ENCODE measurements around the gene PDZD8.

The PDZD8 gene

GRCh38 chr10:117334066-117334465 is 41.2 kb downstream of the PDZD8 start:
- WGBS, 2 donors (ENCODE audit: extremely low coverage in 2 of 2, insufficient read length in 2 of 2, insufficient replicate concordance in 1 of 2) = no CpG with 5 or more reads among the region's 2 CpGs
- Histone ChIP-seq H3K27me3 (ENCODE audit: control insufficient read depth in 3 of 3, insufficient read depth in 3 of 3, low read depth in 1 of 3, low read length in 3 of 3) (no peaks in the 10 kb centered on the region), H3K9me3 (replicated peaks in 1 of 2; ENCODE audit: control insufficient read depth in 2 of 2, insufficient read depth in 1 of 2, low read depth in 1 of 2, low read length in 2 of 2) (peaks cover 0 to 20% of the 10 kb centered on the region in 2 donors), H2BK12ac (ENCODE audit: low read length) (no peak overlapping the region), H4K8ac (ENCODE audit: low read depth, low read length) (no peak overlapping the region), H3K36me3 (replicated peaks in 1 of 2; ENCODE audit: control insufficient read depth in 2 of 2, insufficient read depth in 2 of 2, low read length in 2 of 2) (peaks cover 0 to 27% of the 10 kb centered on the region in 2 donors), H2AK5ac (ENCODE audit: low read depth, low read length) (no peak overlapping the region), H2BK5ac (ENCODE audit: low read length) (no peak overlapping the region), H3K79me1 (ENCODE audit: low read depth, low read length) (no peaks in the 10 kb centered on the region), H3K23ac (ENCODE audit: low read depth, low read length, poor library complexity) (no peak overlapping the region), H2BK120ac (ENCODE audit: low read depth, low read length) (no peak overlapping the region), H4K91ac (ENCODE audit: low read depth, low read length, poor library complexity) (no peak overlapping the region), H3K4ac (ENCODE audit: low read length) (no peak overlapping the region), H2AFZ (ENCODE audit: low read length) (no peak overlapping the region), H3K4me3 (ENCODE audit: low read length in 2 of 2) (no peak overlapping the region), H3K27ac (replicated peaks; ENCODE audit: low read length) (no peak overlapping the region), H2BK15ac (ENCODE audit: low read length) (no peak overlapping the region), H3K4me2 (ENCODE audit: insufficient read depth, low read length, poor library complexity, severe bottlenecking) (no peak overlapping the region), H3K14ac (ENCODE audit: low read length) (no peak overlapping the region), H3K18ac (ENCODE audit: low read length) (no peak overlapping the region), H3K4me1 (ENCODE audit: control insufficient read depth in 2 of 2, insufficient read depth in 1 of 2, low read depth in 1 of 2, low read length in 2 of 2) (no peaks in the 10 kb centered on the region), H3K9ac (ENCODE audit: low read depth, low read length, poor library complexity) (no peak overlapping the region)
- DNase-seq (ENCODE audit: low spot score) = no peak

- Histone ChIP-seq H3K4ac (ENCODE audit: low read length) (no peak overlapping the region), H3K4me3 (ENCODE audit: low read length in 2 of 2) (no peak overlapping the region), H3K18ac (ENCODE audit: low read length) (no peak overlapping the region), H2BK15ac (ENCODE audit: low read length) (no peak overlapping the region), H3K27ac (replicated peaks; ENCODE audit: low read length) (no peak overlapping the region), H3K14ac (ENCODE audit: low read length) (no peak overlapping the region), H4K91ac (ENCODE audit: low read depth, low read length, poor library complexity) (no peak overlapping the region), H2BK12ac (ENCODE audit: low read length) (no peak overlapping the region), H2BK120ac (ENCODE audit: low read depth, low read length) (no peak overlapping the region), H2BK5ac (ENCODE audit: low read length) (no peak overlapping the region), H3K9ac (ENCODE audit: low read depth, low read length, poor library complexity) (no peak overlapping the region), H4K8ac (ENCODE audit: low read depth, low read length) (no peak overlapping the region), H3K9me3 (replicated peaks in 1 of 2; ENCODE audit: control insufficient read depth in 2 of 2, insufficient read depth in 1 of 2, low read depth in 1 of 2, low read length in 2 of 2) (peaks cover 0 to 3% of the 10 kb centered on the region in 2 donors), H3K4me2 (ENCODE audit: insufficient read depth, low read length, poor library complexity, severe bottlenecking) (no peak overlapping the region), H2AK5ac (ENCODE audit: low read depth, low read length) (no peak overlapping the region), H3K23ac (ENCODE audit: low read depth, low read length, poor library complexity) (no peak overlapping the region), H3K79me1 (ENCODE audit: low read depth, low read length) (no peaks in the 10 kb centered on the region), H3K27me3 (ENCODE audit: control insufficient read depth in 3 of 3, insufficient read depth in 3 of 3, low read depth in 1 of 3, low read length in 3 of 3) (no peaks in the 10 kb centered on the region), H2AFZ (ENCODE audit: low read length) (no peak overlapping the region), H3K36me3 (replicated peaks in 1 of 2; ENCODE audit: control insufficient read depth in 2 of 2, insufficient read depth in 2 of 2, low read length in 2 of 2) (peaks cover 2 to 6% of the 10 kb centered on the region in 2 donors), H3K4me1 (ENCODE audit: control insufficient read depth in 2 of 2, insufficient read depth in 1 of 2, low read depth in 1 of 2, low read length in 2 of 2) (no peaks in the 10 kb centered on the region)
- no peak for DNase-seq (ENCODE audit: low spot score)
Measured at GRCh38 chr10:117327262-117327661, 48.0 kb downstream of the PDZD8 start.

GRCh38 chr10:117324367-117324766 is 50.9 kb downstream of the PDZD8 start:
- H3K9me3 ChIP-seq (replicated peaks in 1 of 2; ENCODE audit: control insufficient read depth in 2 of 2, insufficient read depth in 1 of 2, low read depth in 1 of 2, low read length in 2 of 2) = peaks cover 0 to 3% of the 10 kb centered on the region in 2 donors
- no peak overlapping the region for H3K4ac ChIP-seq (ENCODE audit: low read length)
- DNase-seq (ENCODE audit: low spot score) = no peak
- H4K8ac ChIP-seq (ENCODE audit: low read depth, low read length) = no peak overlapping the region
- H3K79me1 ChIP-seq (ENCODE audit: low read depth, low read length) = no peaks in the 10 kb centered on the region
- no peak overlapping the region for H2AK5ac ChIP-seq (ENCODE audit: low read depth, low read length)
- H2BK120ac ChIP-seq (ENCODE audit: low read depth, low read length) = no peak overlapping the region
- peaks cover 2 to 5% of the 10 kb centered on the region in 2 donors for H3K36me3 ChIP-seq (replicated peaks in 1 of 2; ENCODE audit: control insufficient read depth in 2 of 2, insufficient read depth in 2 of 2, low read length in 2 of 2)
- no peak overlapping the region for H2AFZ ChIP-seq (ENCODE audit: low read length)
- H4K91ac ChIP-seq (ENCODE audit: low read depth, low read length, poor library complexity) = no peak overlapping the region
- no peak overlapping the region for H3K23ac ChIP-seq (ENCODE audit: low read depth, low read length, poor library complexity)
- no peaks in the 10 kb centered on the region for H3K27me3 ChIP-seq (ENCODE audit: control insufficient read depth in 3 of 3, insufficient read depth in 3 of 3, low read depth in 1 of 3, low read length in 3 of 3)
- no peak overlapping the region for H2BK12ac ChIP-seq (ENCODE audit: low read length)
- no peak overlapping the region for H3K14ac ChIP-seq (ENCODE audit: low read length)
- no peak overlapping the region for H3K4me2 ChIP-seq (ENCODE audit: insufficient read depth, low read length, poor library complexity, severe bottlenecking)
- no CpG with 5 or more reads among the region's 2 CpGs for WGBS, 2 donors (ENCODE audit: extremely low coverage in 2 of 2, insufficient read length in 2 of 2, insufficient replicate concordance in 1 of 2)
- no peaks in the 10 kb centered on the region for H3K4me1 ChIP-seq (ENCODE audit: control insufficient read depth in 2 of 2, insufficient read depth in 1 of 2, low read depth in 1 of 2, low read length in 2 of 2)
- H3K18ac ChIP-seq (ENCODE audit: low read length) = no peak overlapping the region
- no peak overlapping the region for H2BK15ac ChIP-seq (ENCODE audit: low read length)
- H3K27ac ChIP-seq (replicated peaks; ENCODE audit: low read length) = no peak overlapping the region
- no peak overlapping the region for H2BK5ac ChIP-seq (ENCODE audit: low read length)
- H3K9ac ChIP-seq (ENCODE audit: low read depth, low read length, poor library complexity) = no peak overlapping the region
- no peak overlapping the region for H3K4me3 ChIP-seq (ENCODE audit: low read length in 2 of 2)

- Histone ChIP-seq H3K4me1 (ENCODE audit: control insufficient read depth in 2 of 2, insufficient read depth in 1 of 2, low read depth in 1 of 2, low read length in 2 of 2) (no peaks in the 10 kb centered on the region), H2BK15ac (ENCODE audit: low read length) (no peak overlapping the region), H4K91ac (ENCODE audit: low read depth, low read length, poor library complexity) (no peak overlapping the region), H3K27ac (replicated peaks; ENCODE audit: low read length) (no peak overlapping the region), H2AFZ (ENCODE audit: low read length) (no peak overlapping the region), H3K36me3 (replicated peaks in 1 of 2; ENCODE audit: control insufficient read depth in 2 of 2, insufficient read depth in 2 of 2, low read length in 2 of 2) (peaks cover 2 to 18% of the 10 kb centered on the region in 2 donors), H3K79me1 (ENCODE audit: low read depth, low read length) (no peaks in the 10 kb centered on the region), H4K8ac (ENCODE audit: low read depth, low read length) (no peak overlapping the region), H3K23ac (ENCODE audit: low read depth, low read length, poor library complexity) (no peak overlapping the region), H3K9me3 (replicated peaks in 1 of 2; ENCODE audit: control insufficient read depth in 2 of 2, insufficient read depth in 1 of 2, low read depth in 1 of 2, low read length in 2 of 2) (peaks cover 0 to 3% of the 10 kb centered on the region in 2 donors), H2AK5ac (ENCODE audit: low read depth, low read length) (no peak overlapping the region), H3K14ac (ENCODE audit: low read length) (no peak overlapping the region), H2BK120ac (ENCODE audit: low read depth, low read length) (no peak overlapping the region), H2BK12ac (ENCODE audit: low read length) (no peak overlapping the region), H3K9ac (ENCODE audit: low read depth, low read length, poor library complexity) (no peak overlapping the region), H3K4me3 (ENCODE audit: low read length in 2 of 2) (no peak overlapping the region), H3K4me2 (ENCODE audit: insufficient read depth, low read length, poor library complexity, severe bottlenecking) (no peak overlapping the region), H3K18ac (ENCODE audit: low read length) (no peak overlapping the region), H3K27me3 (ENCODE audit: control insufficient read depth in 3 of 3, insufficient read depth in 3 of 3, low read depth in 1 of 3, low read length in 3 of 3) (no peaks in the 10 kb centered on the region), H3K4ac (ENCODE audit: low read length) (no peak overlapping the region), H2BK5ac (ENCODE audit: low read length) (no peak overlapping the region)
- no peak for DNase-seq (ENCODE audit: low spot score)
- no CpG with 5 or more reads among the region's 4 CpGs for WGBS, 2 donors (ENCODE audit: extremely low coverage in 2 of 2, insufficient read length in 2 of 2, insufficient replicate concordance in 1 of 2)
Measured at GRCh38 chr10:117322260-117322659, 53.0 kb downstream of the PDZD8 start.
